ENCODE measurements around the gene CYTH2. TPM values are rescaled to one million over a fixed set of nuclear protein-coding genes. Genes with fewer than 3 reads are reported as not detected.

CYTH2 gene
- total and polyA plus RNA-seq, 2 of the 8 experiments (the other 6 are each of a cell fraction or from before 2014, with no cell fraction given): 43.7 to 71.4 TPM

DNA sequence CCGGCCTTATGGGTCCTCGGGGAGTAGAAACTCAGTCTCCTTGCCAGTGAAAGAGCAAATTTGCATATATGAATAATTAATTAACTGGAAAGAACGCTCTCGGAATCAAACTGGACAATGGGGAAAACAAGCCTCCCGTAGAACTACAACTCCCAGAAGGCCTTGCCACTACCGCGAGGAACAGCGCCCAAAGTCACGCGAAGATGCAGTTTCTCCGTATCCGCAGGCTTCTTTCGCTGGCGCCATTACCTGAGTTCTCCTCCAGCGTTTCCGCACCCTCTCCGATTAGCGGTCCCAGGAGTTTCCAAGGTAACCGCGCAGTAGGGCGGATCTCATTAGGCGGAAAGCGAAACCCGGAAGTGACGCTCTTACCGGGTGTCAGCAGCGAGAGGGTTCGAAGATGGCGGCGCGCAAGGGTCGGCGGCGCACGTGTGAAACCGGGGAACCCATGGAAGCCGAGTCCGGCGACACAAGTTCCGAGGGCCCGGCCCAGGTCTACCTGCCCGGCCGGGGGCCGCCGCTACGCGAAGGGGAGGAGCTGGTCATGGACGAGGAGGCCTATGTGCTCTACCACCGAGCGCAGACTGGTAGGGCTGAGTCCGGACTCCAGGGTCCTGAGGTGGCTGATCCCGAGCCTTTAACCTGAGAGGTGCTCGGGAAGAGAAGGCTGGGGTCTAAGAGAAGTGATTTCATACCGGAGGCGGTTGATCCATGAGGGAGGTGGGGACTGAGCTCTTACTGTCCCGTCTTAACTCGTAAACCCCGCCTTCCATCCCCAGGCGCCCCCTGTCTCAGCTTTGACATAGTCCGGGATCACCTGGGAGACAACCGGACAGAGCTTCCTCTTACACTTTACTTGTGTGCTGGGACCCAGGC, 23.3 kb upstream of the CYTH2 start, which contains the start of gene GRWD1 (continued):
- TF ChIP-seq RNF2 (IDR thresholded peaks at IDR 0.05; ENCODE audit: borderline replicate concordance, low read depth, low read length, missing control alignments, poor library complexity, severe bottlenecking): no peak
- peak; percentile 85 for TF ChIP-seq ASH2L (IDR thresholded peaks at IDR 0.05; ENCODE audit: low read length)
- no peak for TF ChIP-seq JUN (IDR thresholded peaks at IDR 0.05; ENCODE audit: low read depth, low read length)
- TF ChIP-seq KDM5A (IDR thresholded peaks at IDR 0.05; ENCODE audit: low read length): peak; percentile 97
- peak; percentile 91 for TF ChIP-seq BRCA1 (IDR thresholded peaks at IDR 0.05; ENCODE audit: low read depth, low read length)
- no peak for TF ChIP-seq SP4 (IDR thresholded peaks at IDR 0.05; ENCODE audit: low read length)
- TF ChIP-seq, protein P1, sequence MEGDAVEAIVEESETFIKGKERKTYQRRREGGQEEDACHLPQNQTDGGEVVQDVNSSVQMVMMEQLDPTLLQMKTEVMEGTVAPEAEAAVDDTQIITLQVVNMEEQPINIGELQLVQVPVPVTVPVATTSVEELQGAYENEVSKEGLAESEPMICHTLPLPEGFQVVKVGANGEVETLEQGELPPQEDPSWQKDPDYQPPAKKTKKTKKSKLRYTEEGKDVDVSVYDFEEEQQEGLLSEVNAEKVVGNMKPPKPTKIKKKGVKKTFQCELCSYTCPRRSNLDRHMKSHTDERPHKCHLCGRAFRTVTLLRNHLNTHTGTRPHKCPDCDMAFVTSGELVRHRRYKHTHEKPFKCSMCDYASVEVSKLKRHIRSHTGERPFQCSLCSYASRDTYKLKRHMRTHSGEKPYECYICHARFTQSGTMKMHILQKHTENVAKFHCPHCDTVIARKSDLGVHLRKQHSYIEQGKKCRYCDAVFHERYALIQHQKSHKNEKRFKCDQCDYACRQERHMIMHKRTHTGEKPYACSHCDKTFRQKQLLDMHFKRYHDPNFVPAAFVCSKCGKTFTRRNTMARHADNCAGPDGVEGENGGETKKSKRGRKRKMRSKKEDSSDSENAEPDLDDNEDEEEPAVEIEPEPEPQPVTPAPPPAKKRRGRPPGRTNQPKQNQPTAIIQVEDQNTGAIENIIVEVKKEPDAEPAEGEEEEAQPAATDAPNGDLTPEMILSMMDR (IDR thresholded peaks at IDR 0.05; ENCODE audit: control extremely low read depth in 1 of 3, insufficient read depth in 1 of 3, low read depth in 1 of 3, low read length in 3 of 3): no peak
- TF ChIP-seq TAF7 (optimal IDR thresholded peaks at IDR 0.05; ENCODE audit: borderline replicate concordance, low read depth, low read length): peak; percentile 75
- no peak for TF ChIP-seq CEBPB (IDR thresholded peaks at IDR 0.05; ENCODE audit: low read depth, low read length)
- TF ChIP-seq YY1 (IDR thresholded peaks at IDR 0.05; ENCODE audit: low read depth, low read length): peak; percentile 96
- TF ChIP-seq GABPA (IDR thresholded peaks at IDR 0.05; ENCODE audit: borderline replicate concordance, insufficient read depth, low read length): peak; percentile 80; the same call in 1 of the 2 replicates
- TF ChIP-seq TBP (IDR thresholded peaks at IDR 0.05; ENCODE audit: low read depth, low read length): peak; percentile 53
- no peak for TF ChIP-seq EZH2 (IDR thresholded peaks at IDR 0.05; ENCODE audit: low read depth, low read length, severe bottlenecking)
- TF ChIP-seq, protein P2, sequence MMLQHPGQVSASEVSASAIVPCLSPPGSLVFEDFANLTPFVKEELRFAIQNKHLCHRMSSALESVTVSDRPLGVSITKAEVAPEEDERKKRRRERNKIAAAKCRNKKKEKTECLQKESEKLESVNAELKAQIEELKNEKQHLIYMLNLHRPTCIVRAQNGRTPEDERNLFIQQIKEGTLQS (IDR thresholded peaks at IDR 0.05; ENCODE audit: insufficient read depth, low read depth, low read length): 0 out of 2 replicates have a peak, but pooled peaks have one; percentile 9
